ENCODE data around the gene CBL.
"Not testable (repeated sequence)": the region's sequence is repeated elsewhere in the genome, so short reads cannot be mapped to it uniquely, and the experiment has no call there.

Gene CBL

DNA sequence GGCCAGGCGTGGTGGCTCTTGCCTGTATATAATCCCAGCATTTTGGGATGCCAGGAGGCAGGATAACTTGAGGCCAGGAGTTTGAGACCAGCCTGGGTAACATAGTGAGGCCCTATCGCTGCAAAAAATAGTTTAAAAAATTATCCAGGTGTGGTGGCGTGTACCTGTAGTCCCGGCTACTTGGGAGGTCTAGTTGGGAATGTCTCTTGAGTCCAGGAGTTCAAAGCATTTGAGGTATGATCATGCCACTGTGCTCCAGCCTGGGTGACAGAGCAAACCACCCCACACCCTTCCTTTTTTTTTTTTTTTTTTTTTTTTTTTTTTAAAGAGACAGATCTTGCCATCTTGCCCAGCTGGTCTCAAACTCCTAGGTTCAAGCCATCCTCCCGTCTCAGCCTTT lies 16.8 kb downstream of the CBL start:
- POLR2A ChIA-PET (ENCODE audit: low non-redundant PET) = no interaction called here
- CTCF ChIA-PET = no interaction called here

DNA sequence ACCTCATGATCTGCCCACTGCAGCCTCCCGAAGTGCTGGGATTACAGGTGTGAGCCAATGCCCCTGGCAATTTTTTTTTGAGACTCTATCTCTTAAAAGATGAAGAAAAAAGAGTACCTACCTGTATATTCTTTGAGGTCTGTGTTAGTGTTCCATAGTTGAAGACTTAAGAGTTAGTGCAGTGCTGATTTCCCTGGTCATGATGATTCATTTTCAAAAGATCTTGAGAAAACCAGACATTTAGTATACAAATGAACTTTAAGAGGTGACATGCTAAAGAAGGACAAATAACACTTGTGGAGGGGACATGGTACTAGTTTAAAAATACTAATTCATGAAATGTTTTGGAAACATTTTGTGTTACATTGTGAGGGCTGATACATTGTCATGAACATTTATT lies 17.7 kb downstream of the CBL start:
- ChIA-PET CTCF (no interaction called here), POLR2A (ENCODE audit: low non-redundant PET) (no interaction called here)
- TF ChIP-seq, protein P1, sequence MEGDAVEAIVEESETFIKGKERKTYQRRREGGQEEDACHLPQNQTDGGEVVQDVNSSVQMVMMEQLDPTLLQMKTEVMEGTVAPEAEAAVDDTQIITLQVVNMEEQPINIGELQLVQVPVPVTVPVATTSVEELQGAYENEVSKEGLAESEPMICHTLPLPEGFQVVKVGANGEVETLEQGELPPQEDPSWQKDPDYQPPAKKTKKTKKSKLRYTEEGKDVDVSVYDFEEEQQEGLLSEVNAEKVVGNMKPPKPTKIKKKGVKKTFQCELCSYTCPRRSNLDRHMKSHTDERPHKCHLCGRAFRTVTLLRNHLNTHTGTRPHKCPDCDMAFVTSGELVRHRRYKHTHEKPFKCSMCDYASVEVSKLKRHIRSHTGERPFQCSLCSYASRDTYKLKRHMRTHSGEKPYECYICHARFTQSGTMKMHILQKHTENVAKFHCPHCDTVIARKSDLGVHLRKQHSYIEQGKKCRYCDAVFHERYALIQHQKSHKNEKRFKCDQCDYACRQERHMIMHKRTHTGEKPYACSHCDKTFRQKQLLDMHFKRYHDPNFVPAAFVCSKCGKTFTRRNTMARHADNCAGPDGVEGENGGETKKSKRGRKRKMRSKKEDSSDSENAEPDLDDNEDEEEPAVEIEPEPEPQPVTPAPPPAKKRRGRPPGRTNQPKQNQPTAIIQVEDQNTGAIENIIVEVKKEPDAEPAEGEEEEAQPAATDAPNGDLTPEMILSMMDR (conservative IDR thresholded peaks at IDR 0.05; ENCODE audit: low read depth) = no peak
- no peak for DNase-seq (ENCODE audit: low spot score)
- no peak overlapping the region for H3K27ac ChIP-seq

More for the DNA sequence above, 16.8 kb downstream of the CBL start:
- no peak overlapping the region for H3K27ac ChIP-seq
- DNase-seq (ENCODE audit: low spot score) = no peak
- TF ChIP-seq, protein P1 (conservative IDR thresholded peaks at IDR 0.05; ENCODE audit: low read depth) = no peak

DNA sequence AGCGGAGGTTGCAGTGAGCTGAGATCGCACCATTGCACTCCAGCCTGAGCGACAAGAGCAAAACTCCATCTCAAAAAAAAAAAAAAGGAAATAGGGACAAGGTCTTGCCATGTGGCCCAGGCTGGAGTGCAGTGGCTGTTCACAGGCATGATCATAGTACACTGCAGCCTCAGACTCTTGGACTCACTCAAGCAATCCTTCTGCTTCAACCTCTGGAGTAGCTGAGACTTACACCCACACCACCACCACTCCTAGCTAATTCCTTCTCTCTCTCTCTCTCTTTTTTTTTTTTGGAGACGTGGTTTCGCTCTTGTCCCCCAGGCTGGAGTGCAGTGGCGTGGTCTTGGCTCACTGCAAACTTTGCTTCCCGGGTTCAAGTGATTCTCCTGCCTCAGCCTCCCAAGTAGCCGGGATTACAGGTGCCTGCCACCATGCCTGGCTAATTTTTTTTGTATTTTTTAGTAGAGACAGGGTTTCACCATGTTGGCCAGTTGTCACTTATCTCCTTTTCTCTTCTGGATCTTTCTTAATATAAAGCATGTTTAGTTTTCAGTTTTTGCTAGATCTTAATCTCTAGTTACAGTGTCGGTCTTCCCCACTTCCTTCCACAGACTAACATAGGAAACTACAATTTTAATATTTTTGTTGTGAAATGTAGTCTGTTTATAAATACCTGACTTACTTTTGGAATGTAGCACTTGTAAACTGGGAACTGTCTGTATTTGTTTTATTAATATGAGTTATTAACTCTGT lies 22.6 kb downstream of the CBL start:
- POLR2A ChIA-PET (ENCODE audit: low non-redundant PET) = not testable (repeated sequence)

DNA sequence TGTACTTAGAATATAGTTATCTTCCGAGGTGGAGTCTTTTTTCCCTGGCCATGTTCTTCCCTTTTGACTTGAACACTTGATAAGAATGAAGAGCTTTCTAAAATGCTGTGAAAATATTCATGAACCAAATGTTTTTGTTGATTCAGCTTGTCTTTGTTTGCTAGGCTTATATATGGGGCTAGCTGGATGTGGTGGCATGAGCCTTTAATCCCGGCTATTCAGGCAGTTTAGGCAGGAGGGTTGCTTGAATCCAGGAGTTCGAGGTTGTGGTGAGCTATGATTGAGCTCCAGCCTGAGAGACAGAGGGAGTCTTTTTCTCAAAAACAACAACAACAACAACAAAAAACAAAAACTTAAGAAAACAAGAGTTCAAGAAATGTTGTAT lies 23.1 kb downstream of the CBL start:
- no peak overlapping the region; the same call in 1 of the 2 replicates for H3K27ac ChIP-seq
- CTCF ChIA-PET = interaction anchor here (0.6 kb wide), 1 partner anchor 703 kb away, joined by 5 read pairs; no protein-coding TSS in a partner anchor

More for the DNA sequence above, 22.6 kb downstream of the CBL start:
- DNase-seq (ENCODE audit: low spot score); H3K27ac ChIP-seq: not testable (repeated sequence)
- CTCF ChIA-PET = interaction anchor here (0.5 kb wide), 1 partner anchor 27 kb away, joined by 3 read pairs; no protein-coding TSS in a partner anchor

DNA sequence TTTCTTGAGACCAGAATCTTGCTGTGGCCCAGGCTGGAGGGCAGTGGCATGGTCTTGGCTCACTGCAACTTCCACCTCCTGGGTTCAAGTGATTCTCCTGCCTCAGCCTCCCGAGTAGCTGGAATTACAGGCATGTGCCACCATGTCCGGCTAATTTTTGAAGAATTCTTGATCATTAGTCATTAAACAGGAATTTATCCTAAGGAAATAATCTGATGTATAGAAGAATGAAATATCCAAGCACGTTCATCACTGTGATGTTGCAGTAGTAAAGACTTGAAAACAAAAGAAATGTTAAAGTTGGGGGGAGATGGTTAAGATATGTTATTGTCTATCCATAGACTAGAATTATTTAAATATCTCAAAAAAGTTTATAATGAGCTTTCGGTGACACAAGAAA lies 23.6 kb downstream of the CBL start:
- peak; percentile 30 for DNase-seq (ENCODE audit: low spot score)
- no peak overlapping the region; the same call in 1 of the 2 replicates for H3K27ac ChIP-seq
- ChIA-PET CTCF (interaction anchor here (0.6 kb wide), 1 partner anchor 702 kb away, joined by 5 read pairs; no protein-coding TSS in a partner anchor), POLR2A (ENCODE audit: low non-redundant PET) (no interaction called here)
- TF ChIP-seq, protein P1 (conservative IDR thresholded peaks at IDR 0.05; ENCODE audit: low read depth) = no peak

More for the DNA sequence above, 23.1 kb downstream of the CBL start:
- POLR2A ChIA-PET (ENCODE audit: low non-redundant PET) = no interaction called here
- TF ChIP-seq, protein P1 (conservative IDR thresholded peaks at IDR 0.05; ENCODE audit: low read depth) = no peak
- DNase-seq (ENCODE audit: low spot score) = no peak

DNA sequence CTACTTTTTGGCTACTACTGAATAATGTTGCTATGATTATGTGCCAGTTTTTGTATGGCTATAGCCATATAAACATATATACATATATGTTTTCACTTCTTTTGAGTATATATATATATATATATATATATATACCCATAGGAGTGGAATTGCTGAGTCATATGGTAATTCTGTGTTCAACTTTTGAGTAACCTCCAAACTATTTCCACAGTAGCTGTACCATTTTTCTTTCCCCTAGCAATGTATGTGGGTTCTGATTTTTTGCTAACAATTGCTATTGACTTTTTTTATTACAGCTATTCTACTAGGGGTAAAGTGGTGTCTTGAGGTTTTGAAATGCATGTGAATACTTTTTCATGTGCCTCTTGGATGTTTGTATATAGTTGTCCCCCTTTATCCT lies 30.4 kb downstream of the CBL start:
- ChIA-PET CTCF (no interaction called here), POLR2A (ENCODE audit: low non-redundant PET) (no interaction called here)
- DNase-seq (ENCODE audit: low spot score) = no peak

DNA sequence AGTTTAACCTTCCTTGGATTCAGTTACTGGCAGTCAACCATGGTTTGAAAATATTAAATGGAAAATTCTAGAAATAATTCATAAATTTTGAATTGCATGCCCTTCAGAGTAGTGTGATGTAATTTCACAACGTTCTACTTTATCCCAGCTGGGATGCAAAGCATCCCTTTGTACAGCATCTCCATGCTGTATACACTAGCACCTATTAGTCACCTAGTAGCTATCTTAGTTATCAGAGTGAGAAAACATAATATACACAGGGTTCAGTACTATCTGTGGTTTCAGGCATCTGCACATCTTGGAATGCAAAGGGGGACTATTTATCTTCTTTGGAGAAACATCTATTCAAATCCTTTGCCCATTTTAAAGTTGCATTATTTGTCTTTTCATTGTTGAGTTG lies 30.8 kb downstream of the CBL start:
- POLR2A ChIA-PET (ENCODE audit: low non-redundant PET) = no interaction called here
- DNase-seq (ENCODE audit: low spot score) = no peak
- H3K27ac ChIP-seq = no peak overlapping the region
- TF ChIP-seq, protein P1 (conservative IDR thresholded peaks at IDR 0.05; ENCODE audit: low read depth) = no peak
- CTCF ChIA-PET = no interaction called here

More for the DNA sequence above, 30.4 kb downstream of the CBL start:
- H3K27ac ChIP-seq = no peak overlapping the region
- TF ChIP-seq, protein P1 (conservative IDR thresholded peaks at IDR 0.05; ENCODE audit: low read depth) = no peak
